Transverse colon (tissue), 4 donors: Measurements from ENCODE around the gene RNASEH1. TPM values are rescaled to one million over a fixed set of nuclear protein-coding genes. Genes with fewer than 3 reads are reported as not detected.

ENCODE experiments used
- DNase-seq: peaks from one replicate; pipeline ENCODE4 v3.0.0-alpha.2; 2019
- H3K27ac ChIP-seq, 4 donors: fragments of 200-600 bp; sonication (generic); 2 replicates each; pipeline ENCODE4 v1.5.1; 2016 to 2018; ENCODE audit warnings: inconsistent platforms in 4 of 4
- H3K27me3 ChIP-seq: fragments of 200-600 bp; sonication (generic); 2 replicates; pipeline ENCODE4 v1.5.1; 2017; ENCODE audit warnings: inconsistent platforms
- H3K36me3 ChIP-seq, 4 donors: fragments of 200-600 bp; sonication (generic); 2 replicates each; pipeline ENCODE4 v1.5.1; 2017 to 2019; ENCODE audit warnings: inconsistent platforms in 4 of 4
- H3K4me1 ChIP-seq, 4 donors: fragments of 200-600 bp; sonication (generic); 2 replicates each; pipeline ENCODE4 v1.5.1; 2017 to 2020; ENCODE audit warnings: inconsistent platforms in 4 of 4
- H3K4me3 ChIP-seq, 4 donors: fragments of 200-600 bp; sonication (generic); 1 replicate in 1 of 4; 2 replicates in 3 of 4; pipeline versions ENCODE4 v1.5.1 to v1.6.1; 2017 to 2019; ENCODE audit warnings: inconsistent platforms in 4 of 4
- H3K9me3 ChIP-seq, 2 donors: fragments of 200-600 bp; sonication (generic); 2 replicates each; pipeline ENCODE4 v1.5.1; 2017 to 2019; ENCODE audit warnings: inconsistent platforms in 2 of 2
- CTCF ChIP-seq, 5 experiments: fragments of 200-600 bp in 3 of 5; fragments of 450-650 bp in 2 of 5; sonication (generic) in 3 of 5; IDR thresholded peaks; 1 replicate in 2 of 5; 2 replicates in 3 of 5; pipeline ENCODE4 v1.5.1; 2016 to 2017; ENCODE audit warnings: antibody characterized with exemption in 5 of 5, inconsistent platforms in 3 of 5, mild to moderate bottlenecking in 2 of 5, moderate library complexity in 1 of 5
- EP300 ChIP-seq: sonication (generic); formaldehyde crosslinking; IDR thresholded peaks from one replicate; pipeline ENCODE4 v1.6.1; 2017; ENCODE audit warnings: antibody characterized with exemption, low read depth
- POLR2A ChIP-seq: fragments of 450-650 bp; IDR thresholded peaks from one replicate; pipeline ENCODE4 v1.6.1; 2016; ENCODE audit warnings: antibody characterized with exemption, mild to moderate bottlenecking, moderate library complexity
- POLR2AphosphoS5 ChIP-seq, 3 donors: sonication (generic); formaldehyde crosslinking; IDR thresholded peaks; one replicate each; pipeline ENCODE4 v1.6.1; 2016; ENCODE audit warnings: antibody characterized with exemption in 3 of 3
- WGBS, 2 donors: methylation state at CpG; one replicate each; pipeline ENCODE4 v1.1.5; 2018; ENCODE audit warnings: low coverage in 1 of 2; 5-methylcytosine and 5-hydroxymethylcytosine counted together
- in situ Hi-C, 4 donors: fragments of 200-750 bp; cut with MboI; loops; one replicate each; pipeline versions ENCODE4 v1.15.0 to v1.15.1; 2017; ENCODE audit warnings: low sequenced_read_pairs in 3 of 4, low pct_ligation_motif_present in 1 of 4, low pct_unique_long_range_greater_than_20kb in 1 of 4
- intact Hi-C: fragments of 100-400 bp; cut with DNase I; formaldehyde crosslinking; loops from one replicate; pipeline ENCODE4 v1.15.1; 2023; ENCODE audit warnings: low total_unique reads
- total RNA-seq, 4 donors: library from RNA; depleted of rRNA; stranded (reverse); fragments of >200 nt; gene quantifications; one replicate each; pipeline ENCODE4 v1.1.0, GENCODE V29; 2016

Gene RNASEH1
- total RNA-seq, 4 donors from 2014 or later, result 7.4 to 12.4 (median 11.0) TPM

- DNase-seq, result no peak
- no peaks in the 10 kb centered on the region for H3K27me3 ChIP-seq
- intact Hi-C loops (no loop called here), in situ Hi-C loops (no loop called here)
- no peaks in the 10 kb centered on the region for H3K36me3 ChIP-seq
- TF ChIP-seq POLR2A (no peak), POLR2AphosphoS5 (IDR thresholded peaks at IDR 0.05) (no peak), EP300 (no peak), CTCF (IDR thresholded peaks at IDR 0.05) (no peak)
- no peaks in the 10 kb centered on the region for H3K9me3 ChIP-seq
- WGBS, 2 donors, result 10 to 65% methylated on average over 4 to 27 of the region's 44 CpGs
- peak overlapping the region in 1 of 4 donors; percentile 33 for H3K27ac ChIP-seq
- no peaks in the 10 kb centered on the region for H3K4me1 ChIP-seq
- no peak overlapping the region for H3K4me3 ChIP-seq
These were observed 47.1 kb upstream of the RNASEH1 start for GRCh38 chr2:3604991-3605961.

- H3K27me3 ChIP-seq, result no peaks in the 10 kb centered on the region
- no peaks in the 10 kb centered on the region for H3K36me3 ChIP-seq
- DNase-seq, result no peak
- no peaks in the 10 kb centered on the region for H3K4me1 ChIP-seq
- H3K4me3 ChIP-seq, result no peak overlapping the region
- intact Hi-C loops (no loop called here), in situ Hi-C loops (no loop called here)
- no peaks in the 10 kb centered on the region for H3K9me3 ChIP-seq
- no peak for TF ChIP-seq POLR2AphosphoS5 (IDR thresholded peaks at IDR 0.05)
- no peak for TF ChIP-seq EP300
- TF ChIP-seq POLR2A, result no peak
- no peak for TF ChIP-seq CTCF (IDR thresholded peaks at IDR 0.05)
- H3K27ac ChIP-seq, result no peak overlapping the region
- 79% methylated on average over 15 of the region's 16 CpGs; no CpG with 5 or more reads in 1 of the 2 donors for WGBS, 2 donors
These were observed 46.2 kb upstream of the RNASEH1 start for GRCh38 chr2:3604207-3604877.

GRCh38 chr2:3603536-3604206, 45.5 kb upstream of the RNASEH1 start:
- H3K4me1 ChIP-seq, result no peaks in the 10 kb centered on the region
- no peaks in the 10 kb centered on the region for H3K27me3 ChIP-seq
- no peaks in the 10 kb centered on the region for H3K36me3 ChIP-seq
- H3K27ac ChIP-seq, result no peak overlapping the region
- TF ChIP-seq POLR2AphosphoS5 (IDR thresholded peaks at IDR 0.05) (no peak), CTCF (IDR thresholded peaks at IDR 0.05) (no peak), EP300 (no peak), POLR2A (no peak)
- intact Hi-C loops, result no loop called here
- H3K4me3 ChIP-seq, result no peak overlapping the region
- H3K9me3 ChIP-seq, result no peaks in the 10 kb centered on the region
- 89 to 100% methylated on average over 6 to 16 of the region's 19 CpGs for WGBS, 2 donors
- in situ Hi-C loops, result no loop called here
- no peak for DNase-seq
